ENCODE measurements around the gene LRRC14B. TPM values are rescaled to one million over a fixed set of nuclear protein-coding genes. Genes with fewer than 3 reads are reported as not detected.
"Not testable (repeated sequence)": the region's sequence is repeated elsewhere in the genome, so short reads cannot be mapped to it uniquely, and the experiment has no call there.

LRRC14B gene
- polyA plus RNA-seq, 1 donor (not counting 4 experiments of a cell fraction or from before 2014, with no cell fraction given): not detected

DNA sequence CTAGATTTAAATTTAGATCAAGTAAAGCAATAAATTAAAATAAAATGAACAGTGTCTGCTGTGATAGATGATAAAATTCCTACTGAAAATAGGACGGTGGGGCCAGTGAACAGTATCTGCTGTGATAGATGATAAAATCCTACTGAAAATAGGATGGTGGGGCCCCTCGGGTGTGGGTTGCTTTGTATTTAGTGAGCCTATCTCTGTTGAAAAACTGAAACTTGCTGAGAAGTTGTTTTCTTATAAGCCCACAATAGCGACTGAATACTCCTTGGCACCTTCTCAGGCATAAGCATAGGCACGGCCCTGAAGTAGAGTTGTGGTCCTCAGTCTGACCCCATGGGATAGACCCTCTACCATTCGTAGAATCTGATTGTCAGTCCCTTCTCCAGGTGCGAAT lies 32.5 kb downstream of the LRRC14B start:
- H3K4me3 ChIP-seq (ENCODE audit: control insufficient read depth in 2 of 3, extremely low read depth in 1 of 3, insufficient read depth in 2 of 3, low read depth in 1 of 3, low read length in 3 of 3): no peak overlapping the region
- H3K27me3 ChIP-seq (ENCODE audit: control insufficient read depth, extremely low read depth, insufficient read depth, low read length): no peaks in the 10 kb centered on the region
- H4K20me1 ChIP-seq (ENCODE audit: control insufficient read depth, extremely low read depth, insufficient read depth, low read length): peaks cover 2% of the 10 kb centered on the region
- no peak overlapping the region for H3K27ac ChIP-seq (ENCODE audit: control insufficient read depth, insufficient read depth, low read length)
- DNase-seq (ENCODE audit: low read depth, low spot score) (no peak), FAIRE-seq (no peak)
- no peaks in the 10 kb centered on the region for H3K9me3 ChIP-seq (ENCODE audit: control insufficient read depth, low read depth, low read length)
- no peak overlapping the region for H2AFZ ChIP-seq (ENCODE audit: control insufficient read depth, low read length)
- peaks cover 22 to 24% of the 10 kb centered on the region in 2 experiments for H3K36me3 ChIP-seq (ENCODE audit: control insufficient read depth in 2 of 2, extremely low read depth in 1 of 2, insufficient read depth in 2 of 2, low read length in 2 of 2)
- TF ChIP-seq, protein P1, sequence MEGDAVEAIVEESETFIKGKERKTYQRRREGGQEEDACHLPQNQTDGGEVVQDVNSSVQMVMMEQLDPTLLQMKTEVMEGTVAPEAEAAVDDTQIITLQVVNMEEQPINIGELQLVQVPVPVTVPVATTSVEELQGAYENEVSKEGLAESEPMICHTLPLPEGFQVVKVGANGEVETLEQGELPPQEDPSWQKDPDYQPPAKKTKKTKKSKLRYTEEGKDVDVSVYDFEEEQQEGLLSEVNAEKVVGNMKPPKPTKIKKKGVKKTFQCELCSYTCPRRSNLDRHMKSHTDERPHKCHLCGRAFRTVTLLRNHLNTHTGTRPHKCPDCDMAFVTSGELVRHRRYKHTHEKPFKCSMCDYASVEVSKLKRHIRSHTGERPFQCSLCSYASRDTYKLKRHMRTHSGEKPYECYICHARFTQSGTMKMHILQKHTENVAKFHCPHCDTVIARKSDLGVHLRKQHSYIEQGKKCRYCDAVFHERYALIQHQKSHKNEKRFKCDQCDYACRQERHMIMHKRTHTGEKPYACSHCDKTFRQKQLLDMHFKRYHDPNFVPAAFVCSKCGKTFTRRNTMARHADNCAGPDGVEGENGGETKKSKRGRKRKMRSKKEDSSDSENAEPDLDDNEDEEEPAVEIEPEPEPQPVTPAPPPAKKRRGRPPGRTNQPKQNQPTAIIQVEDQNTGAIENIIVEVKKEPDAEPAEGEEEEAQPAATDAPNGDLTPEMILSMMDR (optimal IDR thresholded peaks at IDR 0.05 in 1 of 3, IDR thresholded peaks at IDR 0.05 in 1 of 3, conservative IDR thresholded peaks at IDR 0.05 in 1 of 3; ENCODE audit: extremely low read depth in 1 of 3, insufficient read depth in 2 of 3, low read length in 3 of 3): no peak
- no peak for TF ChIP-seq EZH2 (IDR thresholded peaks at IDR 0.05; ENCODE audit: low read length)
- peaks cover 6% of the 10 kb centered on the region for H3K4me1 ChIP-seq (ENCODE audit: control insufficient read depth, extremely low read depth, insufficient read depth, low read length)
- dilution Hi-C loops (cut with MboI; ENCODE audit: extremely low pct_ligation_motif_present, low sequenced_read_pairs): no loop called here
- H3K9me1 ChIP-seq (ENCODE audit: control insufficient read depth, extremely low read depth, insufficient read depth, low read length): no peaks in the 10 kb centered on the region
- peaks cover 69% of the 10 kb centered on the region for H3K79me2 ChIP-seq (ENCODE audit: control insufficient read depth, insufficient read depth, low read length)
- H3K9ac ChIP-seq (ENCODE audit: control insufficient read depth, extremely low read depth, insufficient read depth, low read length): no peak overlapping the region
- H3K4me2 ChIP-seq (ENCODE audit: control insufficient read depth, extremely low read depth, insufficient read depth, low read depth, low read length): no peak overlapping the region

DNA sequence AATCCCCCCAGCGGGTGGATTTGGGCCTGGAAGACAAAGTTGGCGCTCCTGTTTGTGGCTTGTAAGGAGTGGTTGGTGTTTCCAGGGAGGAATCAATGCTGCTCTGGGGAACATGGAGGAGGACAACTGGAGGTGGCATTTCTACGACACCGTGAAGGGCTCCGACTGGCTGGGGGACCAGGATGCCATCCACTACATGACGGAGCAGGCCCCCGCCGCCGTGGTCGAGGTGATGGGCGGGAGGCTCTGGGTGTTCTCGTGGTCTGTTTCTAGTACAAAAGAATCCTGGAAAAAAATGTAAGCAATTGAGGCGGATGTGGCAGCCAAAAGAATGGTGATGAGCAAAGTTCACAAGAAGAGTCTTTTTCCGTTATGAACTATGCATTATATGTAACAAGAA lies 34.0 kb downstream of the LRRC14B start:
- no peak for FAIRE-seq
- no peak overlapping the region for H3K4me3 ChIP-seq (ENCODE audit: control insufficient read depth in 2 of 3, extremely low read depth in 1 of 3, insufficient read depth in 2 of 3, low read depth in 1 of 3, low read length in 3 of 3)
- peaks cover 30% of the 10 kb centered on the region in 2 experiments for H3K36me3 ChIP-seq (ENCODE audit: control insufficient read depth in 2 of 2, extremely low read depth in 1 of 2, insufficient read depth in 2 of 2, low read length in 2 of 2)
- TF ChIP-seq, protein P1 (optimal IDR thresholded peaks at IDR 0.05 in 1 of 3, IDR thresholded peaks at IDR 0.05 in 1 of 3, conservative IDR thresholded peaks at IDR 0.05 in 1 of 3; ENCODE audit: extremely low read depth in 1 of 3, insufficient read depth in 2 of 3, low read length in 3 of 3): no peak
- no peak for TF ChIP-seq EZH2 (IDR thresholded peaks at IDR 0.05; ENCODE audit: low read length)
- no peak overlapping the region for H2AFZ ChIP-seq (ENCODE audit: control insufficient read depth, low read length)
- no peak for DNase-seq (ENCODE audit: low read depth, low spot score)
- H3K4me2 ChIP-seq (ENCODE audit: control insufficient read depth, extremely low read depth, insufficient read depth, low read depth, low read length): no peak overlapping the region
- H3K9ac ChIP-seq (ENCODE audit: control insufficient read depth, extremely low read depth, insufficient read depth, low read length): no peak overlapping the region
- no peaks in the 10 kb centered on the region for H3K27me3 ChIP-seq (ENCODE audit: control insufficient read depth, extremely low read depth, insufficient read depth, low read length)
- H3K27ac ChIP-seq (ENCODE audit: control insufficient read depth, insufficient read depth, low read length): no peak overlapping the region
- H3K9me3 ChIP-seq (ENCODE audit: control insufficient read depth, low read depth, low read length): no peaks in the 10 kb centered on the region
- dilution Hi-C loops (cut with MboI; ENCODE audit: extremely low pct_ligation_motif_present, low sequenced_read_pairs): no loop called here
- H4K20me1 ChIP-seq (ENCODE audit: control insufficient read depth, extremely low read depth, insufficient read depth, low read length): peaks cover 2% of the 10 kb centered on the region
- H3K9me1 ChIP-seq (ENCODE audit: control insufficient read depth, extremely low read depth, insufficient read depth, low read length): no peaks in the 10 kb centered on the region
- H3K4me1 ChIP-seq (ENCODE audit: control insufficient read depth, extremely low read depth, insufficient read depth, low read length): no peaks in the 10 kb centered on the region
- peaks cover 57% of the 10 kb centered on the region for H3K79me2 ChIP-seq (ENCODE audit: control insufficient read depth, insufficient read depth, low read length)

DNA sequence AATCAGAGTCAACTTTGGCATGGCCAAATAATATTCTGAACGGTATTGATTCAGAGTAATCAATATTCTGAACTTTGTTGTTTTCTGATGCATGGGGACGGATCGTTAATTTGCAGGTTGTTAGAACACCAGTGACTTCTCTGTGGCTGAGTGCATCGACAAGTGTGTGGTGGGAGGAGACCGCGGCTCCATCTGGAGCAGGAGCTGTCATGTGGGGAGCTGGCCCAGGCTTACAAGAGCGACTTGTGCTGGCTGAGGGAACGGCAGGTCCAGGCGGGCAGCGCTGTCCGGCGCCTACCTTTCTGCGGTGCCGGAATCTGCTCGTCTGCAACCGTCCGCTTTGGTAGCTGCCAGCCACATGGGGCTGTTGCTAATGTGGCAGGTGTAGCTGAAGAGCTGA lies 36.1 kb downstream of the LRRC14B start:
- H3K4me3 ChIP-seq (ENCODE audit: control insufficient read depth in 2 of 3, extremely low read depth in 1 of 3, insufficient read depth in 2 of 3, low read depth in 1 of 3, low read length in 3 of 3); H3K9me3 ChIP-seq (ENCODE audit: control insufficient read depth, low read depth, low read length); H3K4me1 ChIP-seq (ENCODE audit: control insufficient read depth, extremely low read depth, insufficient read depth, low read length); H2AFZ ChIP-seq (ENCODE audit: control insufficient read depth, low read length); H3K4me2 ChIP-seq (ENCODE audit: control insufficient read depth, extremely low read depth, insufficient read depth, low read depth, low read length); H3K9me1 ChIP-seq (ENCODE audit: control insufficient read depth, extremely low read depth, insufficient read depth, low read length); H3K27me3 ChIP-seq (ENCODE audit: control insufficient read depth, extremely low read depth, insufficient read depth, low read length); dilution Hi-C loops (cut with MboI; ENCODE audit: extremely low pct_ligation_motif_present, low sequenced_read_pairs); H4K20me1 ChIP-seq (ENCODE audit: control insufficient read depth, extremely low read depth, insufficient read depth, low read length); H3K9ac ChIP-seq (ENCODE audit: control insufficient read depth, extremely low read depth, insufficient read depth, low read length); FAIRE-seq; DNase-seq (ENCODE audit: low read depth, low spot score); H3K27ac ChIP-seq (ENCODE audit: control insufficient read depth, insufficient read depth, low read length): not testable (repeated sequence)
- Histone ChIP-seq H3K79me2 (ENCODE audit: control insufficient read depth, insufficient read depth, low read length) (peaks cover 40% of the 10 kb centered on the region), H3K36me3 (ENCODE audit: control insufficient read depth in 2 of 2, extremely low read depth in 1 of 2, insufficient read depth in 2 of 2, low read length in 2 of 2) (peaks cover 34 to 38% of the 10 kb centered on the region in 2 experiments)
